GM21526 (cell line): ENCODE results near the gene ADAMTS2.
A peak's percentile ranks its signal among the peaks of the same experiment; 100 is the strongest.

Experiments used
- ATAC-seq: cut with Tn5 transposase; IDR thresholded peaks from one replicate; pipeline ENCODE4 v1.9.1; 2021; ENCODE audit warnings: moderate library complexity; ENCODE audit not compliant: unreplicated experiment, low FRiP score

The ADAMTS2 gene

DNA sequence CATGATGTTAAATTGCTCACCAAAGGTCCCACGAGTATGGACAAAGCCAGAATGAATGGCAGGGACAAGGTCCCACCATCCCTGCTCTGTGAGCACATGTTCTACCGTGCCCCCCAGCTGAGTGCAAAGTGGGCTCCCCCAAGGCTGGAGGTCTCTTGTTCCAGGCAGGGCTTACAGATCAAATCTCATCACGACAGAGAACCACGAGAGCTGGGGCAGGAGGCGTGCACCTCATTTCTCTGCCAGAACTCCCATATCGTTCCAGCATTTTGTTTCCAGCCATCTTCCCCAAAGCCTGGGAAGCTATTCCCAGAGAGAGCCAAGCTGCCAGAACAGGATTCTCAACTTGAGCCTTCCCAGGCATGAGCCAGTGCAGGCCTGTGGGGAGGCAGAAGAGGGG is 176.6 kb downstream of the ADAMTS2 start:
- ATAC-seq: no peak

DNA sequence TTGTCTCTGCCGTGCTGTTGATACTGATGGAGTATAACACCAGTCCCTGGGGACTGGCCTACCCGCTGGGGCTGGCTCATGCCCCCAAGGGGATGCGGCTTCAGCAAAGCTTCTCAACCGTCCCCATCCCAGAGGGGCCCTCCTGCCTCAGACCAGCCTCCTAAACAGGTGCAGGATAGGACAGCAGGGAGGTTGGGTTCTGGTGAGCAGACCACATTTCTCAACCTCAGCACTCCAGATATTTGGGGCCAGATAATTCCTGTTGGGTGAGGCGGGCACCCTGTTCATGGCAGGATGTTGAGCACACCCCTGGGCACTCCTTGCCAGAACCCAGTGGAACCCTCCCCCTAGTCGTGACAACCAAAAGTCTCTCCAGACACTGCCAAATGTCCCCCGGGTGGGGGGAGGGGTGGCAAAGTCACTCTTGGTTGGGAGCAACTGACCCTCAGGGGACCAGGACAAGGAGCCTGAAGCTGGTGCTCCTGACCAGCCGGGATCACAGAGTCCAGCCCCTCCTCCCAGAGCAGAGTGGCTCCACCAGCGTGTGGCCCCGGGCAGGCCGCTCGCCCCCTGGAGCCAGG is 177.3 kb downstream of the ADAMTS2 start:
- no peak for ATAC-seq

- peak; percentile 66 for ATAC-seq
Observed at GRCh38 chr5:179166886-179167841, 178.1 kb downstream of the ADAMTS2 start.

- no peak for ATAC-seq
Observed at GRCh38 chr5:179166171-179166885, 178.9 kb downstream of the ADAMTS2 start.

DNA sequence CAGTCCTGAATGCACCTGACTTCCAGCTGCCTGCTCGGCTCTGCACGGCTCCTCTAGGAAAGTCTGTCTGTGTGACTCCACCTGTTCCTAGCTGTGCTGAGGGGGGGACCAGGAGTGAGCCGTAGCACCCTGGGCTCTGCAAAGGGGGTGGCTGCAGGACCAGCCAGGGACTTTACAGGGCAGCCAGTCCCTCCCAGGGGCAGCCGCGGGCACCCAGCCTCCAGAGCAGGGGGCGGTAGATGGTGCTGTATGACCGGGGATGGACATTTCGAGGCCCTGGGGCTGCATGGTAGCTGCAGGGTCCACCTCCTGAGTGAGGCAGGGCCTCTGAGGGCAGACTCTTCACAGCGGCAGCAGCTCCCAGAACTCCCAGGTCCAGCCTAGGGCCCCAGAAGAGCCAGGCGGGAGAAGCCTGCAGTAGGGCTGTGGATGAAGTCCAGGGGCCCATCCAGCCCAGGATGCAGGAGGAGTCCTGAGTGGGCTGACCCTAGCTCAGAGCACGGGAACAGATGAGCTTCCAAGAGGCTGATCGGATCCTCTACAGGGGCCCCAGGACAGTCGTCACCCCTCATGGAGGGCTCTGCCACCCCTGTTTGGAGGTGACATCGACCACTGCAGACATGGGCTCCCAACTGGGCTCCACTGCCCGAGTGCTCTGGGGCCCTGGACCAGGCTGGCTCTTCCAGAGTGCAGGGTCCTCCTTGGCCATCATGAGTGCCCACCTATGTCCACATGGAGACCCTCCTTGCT is 179.7 kb downstream of the ADAMTS2 start:
- ATAC-seq: no peak

DNA sequence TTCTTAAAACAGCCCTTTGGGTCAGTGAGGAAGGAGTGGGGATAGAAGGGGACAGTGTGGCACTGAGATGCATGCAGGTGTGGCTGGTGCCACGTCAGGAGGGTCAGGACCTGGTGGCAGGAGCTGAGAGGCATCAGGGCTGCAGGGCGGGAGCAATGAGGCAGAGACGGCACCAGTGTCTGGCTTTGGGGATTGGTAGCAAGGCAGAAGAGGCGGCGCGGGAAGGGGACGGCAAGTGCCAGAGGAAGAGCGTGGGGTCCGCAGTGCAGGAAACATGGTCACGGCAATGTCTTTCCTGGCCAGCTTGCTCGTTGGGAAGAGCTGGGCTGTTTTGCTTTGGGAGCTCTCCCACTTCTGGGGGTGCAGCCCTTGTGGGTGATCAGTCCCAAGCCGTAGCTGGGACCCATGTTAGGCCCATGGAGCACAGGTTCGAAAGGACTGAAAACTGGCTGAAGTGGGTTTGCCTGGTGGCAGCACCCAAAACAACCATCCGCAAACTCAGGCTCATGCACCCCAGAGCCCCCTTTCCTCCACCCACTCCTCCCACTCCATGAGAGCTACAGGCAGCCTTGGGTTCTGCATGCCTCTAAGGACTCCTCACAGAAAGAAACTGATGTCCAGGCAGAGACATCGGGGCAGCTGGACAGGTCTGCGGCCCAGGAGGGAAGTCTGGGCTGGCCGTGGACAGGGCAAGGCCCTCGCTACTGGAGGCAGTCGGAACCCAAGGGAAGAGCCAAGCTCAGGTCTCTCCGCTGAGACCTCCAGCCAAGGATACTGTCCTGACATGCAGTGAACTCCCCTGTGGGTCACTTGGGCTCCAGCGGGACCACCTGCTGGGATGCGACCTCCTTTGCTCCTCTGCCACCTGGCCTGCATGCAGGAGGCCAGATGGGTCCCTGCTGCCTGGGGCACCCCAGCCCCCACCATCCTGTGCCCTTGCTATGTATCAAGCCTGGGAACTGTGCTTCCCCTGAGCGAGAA is 180.6 kb downstream of the ADAMTS2 start:
- no peak for ATAC-seq

DNA sequence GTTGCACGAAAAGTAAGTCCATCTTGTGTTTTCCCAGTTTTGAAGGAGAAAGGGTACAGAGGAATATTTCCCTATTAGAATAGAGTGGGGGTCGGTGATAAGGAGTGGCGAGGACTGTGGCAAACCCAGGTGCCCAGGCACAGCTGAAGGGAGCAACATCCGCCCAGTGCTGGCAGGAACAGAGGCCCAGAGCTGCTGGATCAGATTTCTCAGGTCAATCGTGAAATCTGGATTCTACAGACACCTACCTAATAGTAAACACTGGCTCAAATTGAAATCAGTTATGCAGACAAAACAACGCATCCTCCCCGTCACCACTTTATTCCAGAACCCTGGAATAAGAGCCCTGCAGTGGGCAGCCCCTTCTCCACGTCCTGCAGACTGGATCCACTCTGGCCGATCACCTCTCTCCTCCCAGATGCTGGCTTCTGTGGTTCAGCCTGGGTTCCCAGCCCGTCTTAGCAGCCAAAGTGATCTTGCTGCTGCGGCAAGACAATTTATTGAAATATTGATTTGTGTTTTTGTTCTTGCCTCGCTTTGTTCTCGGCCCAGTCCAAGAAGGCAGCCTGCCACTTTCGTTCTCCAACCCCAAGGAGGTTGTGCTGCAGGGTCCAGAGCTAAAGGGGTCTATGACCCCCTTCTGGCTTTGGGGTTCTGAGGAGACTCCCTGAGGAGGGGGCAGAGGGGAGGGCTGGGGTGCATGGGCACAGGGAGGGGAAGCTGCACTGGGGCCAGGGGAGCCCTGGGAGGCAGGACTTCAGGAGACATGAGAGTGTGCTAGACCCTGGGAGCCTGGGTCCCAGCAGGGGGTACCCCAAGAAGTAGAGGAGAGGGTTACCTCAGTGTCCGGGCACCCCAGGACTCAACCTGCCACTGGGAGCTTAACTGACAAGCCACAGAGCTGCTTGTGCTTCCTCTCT is 181.8 kb downstream of the ADAMTS2 start:
- no peak for ATAC-seq

DNA sequence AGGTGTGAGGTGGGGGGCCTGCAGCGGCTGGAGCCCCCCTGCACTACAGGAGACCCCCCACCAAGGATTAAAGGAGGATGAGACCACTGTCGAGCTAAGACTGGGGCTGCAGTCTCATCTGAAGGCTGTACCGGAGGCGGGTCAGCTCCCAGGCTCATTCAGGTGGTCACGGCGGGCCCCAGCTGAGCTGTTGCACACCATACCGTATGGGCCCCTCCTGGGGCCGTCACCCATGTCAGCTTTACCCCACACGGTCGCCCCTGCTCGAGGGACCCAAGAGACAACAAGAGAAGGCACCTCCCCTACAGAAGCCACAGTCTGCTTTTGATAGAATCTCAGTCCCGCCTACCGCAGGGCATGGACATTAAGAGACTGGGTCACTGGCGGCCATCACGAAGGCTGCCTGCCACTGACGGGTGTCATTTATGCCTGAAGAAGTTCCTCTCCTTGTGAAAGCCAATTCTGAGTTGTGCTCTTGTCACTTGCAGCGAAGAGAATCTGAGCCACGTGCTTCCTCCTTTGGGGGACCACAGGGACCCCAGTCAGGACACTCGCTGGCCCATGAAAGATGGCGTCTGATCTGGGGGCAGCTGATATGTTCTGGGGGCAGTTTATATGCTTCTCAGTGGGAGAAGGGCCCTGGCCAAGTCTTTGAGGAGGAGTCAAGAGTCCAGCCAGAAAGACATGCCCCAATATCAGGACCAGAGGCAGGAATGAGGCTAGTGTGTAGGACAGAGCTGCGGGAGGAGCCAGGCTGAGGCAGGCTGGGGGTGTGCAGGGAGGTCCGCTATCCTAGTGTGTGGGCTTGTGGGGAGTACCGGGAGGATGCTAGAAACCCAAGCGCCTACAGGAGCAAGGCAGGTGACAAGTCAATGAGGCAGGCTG is 182.7 kb downstream of the ADAMTS2 start:
- ATAC-seq: no peak

DNA sequence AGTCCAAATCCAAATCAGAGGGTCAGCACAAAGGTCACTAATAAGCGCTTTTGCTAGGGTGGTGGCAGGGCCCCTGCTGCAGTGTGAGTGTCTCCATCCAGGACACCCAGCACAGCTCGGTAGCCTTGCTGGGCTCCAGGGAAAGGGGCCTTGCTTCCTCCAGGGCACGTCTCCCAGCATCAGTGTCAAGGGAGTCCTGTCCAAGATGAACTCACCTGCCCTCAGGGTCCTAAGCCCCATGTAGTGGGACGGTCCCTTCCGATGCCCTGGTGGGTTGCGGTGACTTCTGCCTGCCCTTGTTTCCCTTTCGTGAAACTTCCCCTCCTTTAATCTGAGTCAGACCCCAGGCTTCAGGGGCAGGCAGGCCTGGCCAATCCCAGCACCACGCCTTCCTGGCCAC is 183.4 kb downstream of the ADAMTS2 start:
- no peak for ATAC-seq

DNA sequence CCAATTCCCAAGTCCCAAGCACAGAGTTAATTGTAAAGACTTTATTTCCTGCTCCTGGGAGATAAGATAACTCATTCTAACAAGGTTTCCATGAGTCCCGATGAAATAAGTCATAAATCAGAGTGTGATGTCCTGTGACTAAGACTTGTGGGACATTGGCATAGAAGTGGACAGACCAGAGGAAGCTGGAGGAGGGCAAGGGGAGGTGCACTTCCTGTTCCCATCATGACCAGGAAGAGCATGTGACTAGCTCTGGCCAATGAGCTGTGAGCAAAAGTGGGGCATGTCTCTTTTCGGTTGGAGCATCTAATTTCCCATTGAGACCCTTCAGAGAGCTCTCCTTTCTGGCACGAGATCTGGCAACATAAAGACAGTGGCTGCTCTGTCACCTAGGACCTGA is 184.7 kb downstream of the ADAMTS2 start:
- ATAC-seq: no peak

DNA sequence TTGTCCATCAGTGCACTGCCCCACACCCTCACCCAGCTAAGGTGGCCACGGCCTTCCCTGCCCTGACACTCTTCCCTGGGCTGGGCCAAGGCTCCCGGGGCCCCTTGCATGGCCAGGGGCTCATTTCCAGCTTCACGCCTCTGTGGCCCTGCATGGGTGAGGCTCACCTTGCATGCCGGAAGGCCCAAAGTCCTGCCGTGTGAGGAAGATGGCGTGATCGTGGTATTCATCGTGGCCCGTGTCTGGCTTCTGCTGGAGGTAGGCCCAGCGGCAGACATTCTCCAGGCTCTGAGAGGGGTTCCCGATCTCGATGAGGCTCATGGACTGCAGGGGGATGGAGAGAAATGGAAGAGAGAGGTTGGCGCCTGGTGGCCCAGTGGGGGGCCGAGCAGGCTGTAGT is 186.7 kb downstream of the ADAMTS2 start:
- ATAC-seq: no peak

DNA sequence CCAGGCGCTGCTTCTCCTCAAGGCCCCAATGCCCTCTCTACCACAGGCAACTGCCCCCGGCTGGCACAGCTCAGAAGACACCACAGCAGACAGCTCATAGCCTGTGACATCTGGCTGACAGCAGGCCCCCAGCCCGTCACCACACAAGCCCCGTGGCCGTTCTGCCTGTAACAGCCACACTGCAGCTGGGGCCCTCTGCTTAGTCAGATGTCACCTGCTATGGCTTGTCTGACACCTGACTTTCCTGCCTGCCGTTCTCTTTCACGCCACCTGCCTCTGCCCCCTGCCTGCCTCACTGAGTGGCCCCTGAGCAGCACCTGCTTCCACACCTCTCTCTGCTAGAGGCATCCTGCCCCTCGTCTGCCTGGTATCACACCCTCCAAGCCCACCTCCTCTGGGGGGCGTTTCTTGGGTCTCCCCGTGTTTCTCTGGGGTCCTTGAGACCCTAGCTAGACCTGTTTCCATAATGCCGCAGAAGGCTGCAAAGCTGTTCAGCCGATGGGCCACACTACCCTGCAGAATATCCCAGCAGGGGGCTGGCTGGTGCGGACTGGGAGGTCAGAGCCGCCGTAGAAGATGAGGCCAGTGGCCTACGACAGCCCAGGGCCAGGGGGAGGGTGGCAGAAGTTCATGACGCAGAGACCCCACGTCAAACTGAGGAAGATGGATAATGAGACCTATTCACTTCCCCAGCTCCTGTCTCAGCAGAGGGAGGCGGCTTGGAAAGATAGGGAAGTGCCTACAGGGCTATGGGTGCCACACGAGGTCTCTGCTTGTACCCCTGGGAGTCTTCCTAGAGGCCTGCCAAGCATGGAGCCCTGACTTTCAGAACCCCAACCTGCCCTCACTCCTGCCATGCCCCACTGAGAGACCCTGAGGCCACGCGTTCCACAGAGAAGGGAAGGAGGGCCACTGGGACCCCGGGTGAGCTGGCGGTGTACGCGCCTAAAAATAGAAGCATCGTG is 190.0 kb downstream of the ADAMTS2 start:
- ATAC-seq: no peak

DNA sequence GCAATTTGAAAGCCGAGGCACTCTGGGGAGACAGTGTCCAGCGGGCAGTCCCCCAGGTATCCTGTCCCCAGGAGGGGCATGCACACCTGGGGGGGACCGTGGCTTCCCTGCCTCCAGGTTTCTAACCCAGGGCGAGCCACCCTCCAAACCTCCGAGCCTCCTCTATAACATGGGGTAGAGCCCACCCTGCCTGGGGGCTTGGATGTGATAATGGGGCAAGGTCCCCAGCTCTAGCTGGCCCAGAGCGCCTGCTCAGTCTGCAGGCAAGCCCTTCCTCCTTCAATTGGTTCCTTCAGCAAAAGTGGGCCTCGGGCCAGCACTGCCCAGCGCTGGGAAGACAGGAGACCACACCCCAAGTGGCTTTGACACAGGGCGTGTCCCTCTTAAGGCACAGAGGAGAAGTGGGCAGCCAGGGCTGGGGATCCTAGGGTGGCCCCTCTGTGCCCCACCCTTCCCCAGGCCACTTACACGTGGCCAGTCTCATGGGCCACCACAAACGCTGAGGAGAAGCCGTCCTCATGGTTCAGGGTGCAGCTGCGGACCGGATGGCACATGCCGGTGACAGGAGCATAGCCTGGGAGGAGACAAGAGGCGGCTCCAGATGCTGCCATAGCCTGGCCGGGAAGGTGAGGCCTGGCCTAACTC is 190.8 kb downstream of the ADAMTS2 start:
- no peak for ATAC-seq

DNA sequence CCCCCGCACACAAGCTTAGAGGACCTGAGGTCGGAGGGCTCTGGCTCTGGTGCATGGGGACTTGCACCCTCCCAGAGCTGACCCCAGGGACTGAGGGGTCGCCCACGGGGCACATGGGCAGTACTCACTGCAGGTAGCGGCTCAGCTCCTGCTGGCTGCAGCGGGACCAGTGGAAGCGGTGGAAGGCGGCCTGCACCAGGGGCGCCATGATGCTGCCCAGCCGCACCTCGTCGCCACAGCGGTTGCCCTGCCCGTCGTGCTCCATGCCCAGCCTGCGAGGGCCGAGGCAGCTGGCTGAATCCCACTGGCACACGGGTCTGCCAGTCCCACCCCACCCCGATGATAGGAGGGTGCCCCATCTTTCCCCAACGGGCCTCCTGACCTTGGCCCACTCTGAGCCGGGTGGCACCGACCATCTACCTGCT is 191.3 kb downstream of the ADAMTS2 start:
- ATAC-seq: no peak

DNA sequence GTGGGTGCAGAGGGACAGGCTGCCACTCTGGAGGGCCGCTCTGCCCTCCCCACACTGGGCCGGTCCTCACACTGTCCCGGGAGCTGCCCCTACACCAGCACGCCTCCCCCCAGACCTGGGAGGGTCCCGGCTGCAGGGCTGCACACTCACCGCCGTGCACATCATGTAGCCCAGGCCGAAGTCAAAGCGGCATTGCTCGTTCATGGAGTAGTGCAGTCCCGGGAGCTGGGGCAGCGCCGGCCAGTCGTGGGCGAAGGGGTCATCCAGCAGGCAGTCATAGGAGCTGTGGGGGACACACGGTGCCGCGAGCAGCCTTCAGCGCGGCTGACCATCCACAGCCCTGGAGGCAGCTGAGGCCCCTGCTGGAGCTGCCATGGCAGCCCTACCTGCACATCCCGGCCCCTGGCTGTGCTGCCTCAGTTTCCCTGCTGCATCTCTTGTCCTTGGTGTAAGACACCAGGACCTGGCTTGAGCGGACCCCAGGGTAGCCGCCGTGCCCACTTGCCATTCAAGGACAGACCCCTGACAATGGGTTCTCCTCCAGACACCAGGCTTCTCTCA is 191.8 kb downstream of the ADAMTS2 start:
- ATAC-seq: no peak

DNA sequence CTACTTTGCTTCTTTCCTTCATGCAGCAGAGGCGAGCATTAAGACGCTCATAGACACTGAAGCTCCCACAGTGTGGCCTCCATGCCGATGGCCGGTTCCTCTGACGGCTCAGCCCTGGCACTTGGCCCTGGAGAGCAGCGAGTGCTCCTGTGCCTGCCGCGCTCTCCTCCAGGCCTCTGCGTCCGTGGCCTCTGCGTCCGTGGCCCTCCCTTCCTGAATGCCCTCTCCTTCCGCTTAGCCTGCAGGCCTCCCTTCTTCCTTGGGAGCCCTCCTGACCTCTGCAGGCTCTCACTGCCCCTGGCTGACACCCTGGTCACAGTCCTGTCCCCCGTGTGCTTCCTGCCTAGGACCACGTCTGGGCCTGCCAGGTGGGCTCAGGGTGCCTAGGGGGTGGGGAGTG is 192.3 kb downstream of the ADAMTS2 start:
- no peak for ATAC-seq
